GM19455 (cell line): ENCODE data around the gene KRT16.
"Not testable (repeated sequence)": the region's sequence is repeated elsewhere in the genome, so short reads cannot be mapped to it uniquely, and the experiment has no call there.

ENCODE experiments used
- ATAC-seq: cut with Tn5 transposase; IDR thresholded peaks from one replicate; pipeline ENCODE4 v1.9.1; 2021; ENCODE audit not compliant: unreplicated experiment

KRT16 gene

DNA sequence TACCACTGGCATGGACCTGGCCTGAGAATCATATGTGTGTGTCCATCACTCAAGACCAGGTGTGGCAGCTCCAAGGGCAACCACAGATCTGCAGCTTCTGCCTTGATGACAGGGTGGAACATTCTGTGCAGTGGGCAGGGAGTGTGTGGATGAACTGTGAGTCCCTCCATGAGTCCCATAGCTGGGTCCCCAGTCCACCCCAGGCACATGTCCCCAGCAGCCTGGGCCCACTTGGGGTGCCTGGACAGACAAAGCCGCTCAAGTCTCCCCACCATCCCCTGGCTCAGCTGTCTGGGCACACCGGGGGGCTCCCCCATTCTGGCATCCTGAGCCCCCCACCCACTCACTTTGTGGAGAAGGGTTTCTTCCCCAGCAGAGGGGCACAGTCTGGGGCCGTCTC lies 4.6 kb upstream of the KRT16 start:
- no peak for ATAC-seq

DNA sequence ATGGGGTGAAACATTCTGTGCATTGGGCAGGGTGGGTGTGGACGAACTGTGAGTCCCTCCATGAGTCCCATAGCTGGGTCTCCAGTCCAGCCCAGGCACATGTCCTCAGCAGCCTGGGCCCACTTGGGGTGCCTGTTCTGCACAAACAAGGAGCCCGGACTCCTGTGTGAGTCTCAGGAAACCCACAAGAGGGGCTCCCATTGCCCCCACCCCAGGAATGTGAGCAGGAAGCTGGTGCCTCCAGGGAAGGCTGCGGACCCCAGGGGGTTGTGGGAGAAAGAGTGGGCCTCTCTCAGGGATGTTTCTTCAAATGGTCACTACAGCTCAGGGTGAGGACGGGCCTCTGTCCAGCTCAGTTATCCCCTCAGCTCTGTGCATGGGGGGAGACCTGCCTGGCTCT lies 3.9 kb upstream of the KRT16 start:
- ATAC-seq: not testable (repeated sequence)

DNA sequence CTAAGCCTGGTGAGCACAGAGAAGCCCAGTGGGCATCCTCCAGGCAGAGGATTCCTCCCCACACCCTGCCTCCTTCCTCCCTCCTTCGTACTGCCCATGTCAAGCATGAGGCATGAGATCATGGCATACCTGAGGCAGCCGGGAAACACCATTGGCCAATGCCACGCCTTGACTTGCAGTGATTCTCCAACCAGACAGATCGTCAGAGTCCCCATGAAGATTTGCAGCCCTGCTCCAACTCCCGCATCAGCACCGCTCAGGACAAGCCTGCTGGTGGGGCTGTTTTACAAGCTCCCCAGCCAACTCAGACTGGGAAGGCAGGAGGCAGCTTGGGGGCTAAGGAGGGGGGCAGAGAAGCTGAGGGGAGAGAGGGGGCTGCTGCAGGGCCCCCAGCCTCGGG lies 2.9 kb upstream of the KRT16 start:
- no peak for ATAC-seq

DNA sequence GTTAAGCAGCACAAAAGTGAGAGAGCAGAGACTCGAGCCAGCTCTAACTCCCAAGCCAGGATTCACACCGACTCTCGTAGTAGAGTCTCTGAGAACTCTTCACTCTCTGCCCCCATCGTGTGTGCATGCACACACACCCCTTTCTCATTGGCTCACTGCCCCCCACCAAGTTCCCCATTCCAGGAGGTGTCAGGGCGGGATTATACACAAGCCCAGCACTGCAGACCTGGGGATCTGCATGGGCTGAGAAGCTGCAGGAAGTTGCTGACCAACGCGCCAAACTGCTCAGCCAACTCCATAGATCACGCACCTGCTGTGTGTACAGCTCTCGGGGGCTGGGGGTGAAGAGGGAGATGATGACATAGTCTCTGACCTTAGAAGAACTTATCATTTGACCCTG lies 2.2 kb upstream of the KRT16 start:
- ATAC-seq: not testable (repeated sequence)

DNA sequence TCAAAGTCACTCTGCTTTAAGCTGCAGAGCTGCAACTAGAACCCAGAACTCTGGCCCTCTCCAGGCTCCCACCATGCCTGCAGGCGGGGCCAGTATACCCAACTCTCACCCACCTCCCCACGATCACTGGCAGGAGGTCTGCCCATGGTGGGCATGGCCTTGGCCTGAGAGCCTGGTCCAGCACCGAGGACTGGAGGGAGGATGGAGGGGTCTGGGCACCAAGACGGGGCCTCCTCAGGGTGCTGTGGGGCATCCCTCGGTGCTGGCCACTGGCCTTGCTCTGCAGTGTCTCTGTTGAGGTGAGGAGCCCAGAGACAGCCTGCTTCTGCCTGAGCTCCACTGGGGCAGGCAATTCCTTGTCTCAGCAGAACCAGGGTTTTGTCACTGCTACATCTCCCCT lies 1.5 kb upstream of the KRT16 start:
- ATAC-seq: no peak

DNA sequence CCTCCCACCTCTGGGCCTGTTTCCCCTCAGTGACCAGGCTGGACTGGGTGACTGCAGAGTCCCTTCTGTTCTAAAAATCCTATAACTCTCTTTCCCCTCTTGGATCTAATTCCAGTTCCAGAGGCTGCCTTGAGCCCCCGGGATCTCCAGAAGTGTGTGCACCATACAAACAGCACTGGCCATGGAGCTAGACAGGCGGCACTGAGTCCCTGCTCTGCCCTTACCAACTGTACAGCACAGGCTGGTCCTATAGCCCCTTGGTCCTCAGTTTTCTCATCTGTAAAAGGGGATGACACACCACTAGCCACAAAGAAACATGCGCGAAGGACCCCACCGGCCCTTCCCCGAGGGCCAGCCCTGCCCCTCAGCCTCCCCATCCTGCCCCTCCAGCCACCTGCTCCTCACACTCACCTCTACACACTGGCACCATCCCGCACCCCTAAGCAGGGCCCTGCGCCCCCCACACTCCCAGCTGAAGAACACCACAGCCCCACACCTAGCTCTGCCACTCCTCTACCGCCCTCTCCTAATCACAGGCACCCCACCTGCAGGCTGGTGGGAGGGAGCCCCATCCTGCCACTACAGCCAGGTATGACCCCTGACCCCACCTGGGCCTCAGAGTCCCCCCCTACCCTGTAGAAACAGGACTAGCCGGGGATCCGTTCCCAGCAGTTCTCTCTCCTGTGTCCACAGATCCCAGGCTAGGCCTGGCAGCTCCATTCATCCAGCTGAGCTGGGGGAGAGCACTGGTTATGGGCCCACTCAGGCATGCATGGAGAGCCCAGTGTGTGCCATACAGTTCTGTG lies 913 bp upstream of the KRT16 start:
- ATAC-seq: no peak

DNA sequence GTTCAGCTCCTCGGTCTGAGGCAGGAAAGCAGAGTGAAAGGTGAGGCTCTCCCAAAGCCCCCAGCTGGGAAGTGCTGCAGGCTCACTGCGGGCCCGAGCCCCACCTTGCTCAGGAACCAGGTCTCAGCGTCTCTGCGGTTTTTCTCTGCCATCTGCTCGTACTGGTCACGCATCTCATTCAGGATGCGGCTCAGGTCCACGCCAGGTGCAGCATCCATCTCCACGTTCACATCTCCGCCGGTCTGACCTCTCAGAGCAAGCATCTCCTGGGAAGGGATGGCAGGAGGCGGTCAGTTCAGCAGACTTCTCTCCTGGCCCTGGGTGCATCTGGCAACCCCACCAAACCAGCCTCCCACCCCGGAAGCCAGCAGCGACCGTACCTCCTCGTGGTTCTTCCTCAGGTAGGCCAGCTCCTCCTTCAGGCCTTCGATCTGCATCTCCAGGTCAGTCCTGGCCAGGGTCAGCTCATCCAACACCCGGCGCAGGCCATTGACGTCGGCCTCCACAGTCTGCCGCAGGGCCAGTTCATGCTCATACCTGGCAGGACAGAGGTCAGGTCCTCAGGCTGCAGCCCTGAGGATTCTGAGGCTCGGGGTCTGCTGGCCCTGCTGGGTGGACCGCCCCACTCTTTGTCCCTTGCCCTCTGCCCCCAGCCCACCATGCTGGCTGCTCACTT lies 1.5 kb downstream of the KRT16 start:
- ATAC-seq: no peak

DNA sequence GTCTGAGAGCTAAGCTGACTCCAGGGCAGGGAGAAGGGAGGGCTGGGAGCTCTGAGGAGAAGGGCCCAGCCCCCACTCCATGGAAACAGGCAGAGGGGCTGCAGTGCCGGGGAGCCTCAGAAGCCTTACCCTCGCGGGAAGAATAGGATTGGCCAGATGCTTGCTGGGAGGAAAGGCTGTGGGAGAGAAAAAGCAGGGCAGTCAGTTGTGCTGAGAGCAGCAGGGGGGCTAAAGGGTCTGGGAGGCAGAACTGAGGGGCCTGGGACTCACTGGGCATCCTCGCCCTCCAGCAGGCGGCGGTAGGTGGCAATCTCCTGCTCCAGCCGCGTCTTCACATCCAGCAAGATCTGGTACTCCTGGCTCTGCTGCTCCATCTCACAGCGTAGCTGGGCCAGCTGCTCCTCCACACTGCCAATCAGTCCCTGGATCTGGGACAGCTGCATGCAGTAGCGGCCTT lies 2.5 kb downstream of the KRT16 start:
- ATAC-seq: not testable (repeated sequence)

DNA sequence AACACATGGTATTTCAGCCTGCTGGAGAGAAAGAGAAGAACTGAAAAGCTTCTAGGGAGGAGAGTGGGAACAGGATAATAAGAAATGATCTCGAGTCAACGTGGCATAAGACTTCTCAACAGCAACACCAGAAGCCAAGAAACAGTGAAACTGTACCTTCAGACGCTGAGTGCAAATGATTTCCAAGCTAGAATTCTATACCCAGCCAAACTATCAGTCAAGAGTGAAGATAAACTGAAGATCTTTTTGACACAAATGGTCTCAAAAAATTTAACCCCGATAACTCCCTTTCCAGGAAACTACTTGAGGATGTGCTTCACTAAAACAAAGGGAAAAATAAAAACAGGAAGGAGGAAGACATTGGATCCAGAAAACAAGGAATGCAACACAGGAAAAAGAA lies 5.6 kb downstream of the KRT16 start:
- ATAC-seq: not testable (repeated sequence)

DNA sequence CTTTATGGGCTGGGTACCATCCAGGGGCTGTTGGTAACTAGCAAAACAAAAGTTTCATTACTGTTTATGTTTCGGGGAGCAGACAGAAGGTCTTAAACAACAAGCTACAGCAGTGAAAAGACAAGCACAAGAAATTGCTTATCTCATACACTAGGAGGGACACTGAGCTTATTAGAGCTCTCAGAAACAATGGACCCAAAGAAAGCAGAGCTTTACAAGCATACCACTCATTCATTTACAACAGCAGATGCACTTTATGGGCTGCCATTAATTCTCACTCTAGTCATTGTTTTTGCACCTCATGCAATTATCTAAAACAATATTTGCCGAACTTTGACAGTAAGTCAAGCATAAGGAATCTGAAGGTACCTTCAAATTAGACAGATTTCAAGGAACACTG lies 10.0 kb downstream of the KRT16 start:
- no peak for ATAC-seq

DNA sequence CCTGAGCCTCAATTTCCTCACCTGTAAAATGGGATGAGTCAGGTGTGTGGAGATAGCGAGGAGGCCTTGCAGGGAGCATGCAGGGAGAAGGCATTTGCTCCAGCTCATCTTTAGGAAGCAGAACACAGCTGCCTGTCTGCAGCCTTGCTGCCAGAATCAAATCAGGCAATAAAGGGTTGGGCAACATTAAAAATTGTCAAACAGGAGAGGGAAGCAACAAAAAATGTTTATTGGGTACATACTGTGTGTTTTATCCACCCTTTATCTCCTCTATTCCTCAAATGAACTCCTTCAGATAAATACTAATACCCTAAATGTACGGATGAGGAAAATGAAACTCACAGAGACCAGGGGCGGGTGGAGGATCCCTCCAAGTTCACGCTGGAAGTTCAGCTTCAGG lies 12.2 kb downstream of the KRT16 start:
- ATAC-seq: no peak

DNA sequence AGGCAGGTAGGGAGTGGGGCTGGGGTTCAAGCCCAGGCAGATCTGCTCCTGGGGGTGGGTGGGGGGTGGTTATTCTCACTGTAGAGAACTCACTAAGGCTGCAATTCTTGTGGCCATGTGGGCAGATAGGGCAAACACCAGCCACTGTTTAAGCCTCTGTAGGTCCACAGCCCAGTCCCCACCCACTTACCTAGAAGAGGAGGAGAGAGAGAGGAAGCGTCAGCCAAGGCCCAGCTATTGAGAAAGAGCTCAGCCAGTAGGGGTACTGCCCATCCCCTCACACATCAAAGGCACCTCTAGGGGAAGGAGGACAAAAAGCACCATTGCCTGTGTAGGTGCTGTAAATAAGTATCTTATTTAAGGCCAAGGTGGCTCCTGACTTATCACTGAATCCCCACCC lies 12.9 kb downstream of the KRT16 start:
- ATAC-seq: no peak

DNA sequence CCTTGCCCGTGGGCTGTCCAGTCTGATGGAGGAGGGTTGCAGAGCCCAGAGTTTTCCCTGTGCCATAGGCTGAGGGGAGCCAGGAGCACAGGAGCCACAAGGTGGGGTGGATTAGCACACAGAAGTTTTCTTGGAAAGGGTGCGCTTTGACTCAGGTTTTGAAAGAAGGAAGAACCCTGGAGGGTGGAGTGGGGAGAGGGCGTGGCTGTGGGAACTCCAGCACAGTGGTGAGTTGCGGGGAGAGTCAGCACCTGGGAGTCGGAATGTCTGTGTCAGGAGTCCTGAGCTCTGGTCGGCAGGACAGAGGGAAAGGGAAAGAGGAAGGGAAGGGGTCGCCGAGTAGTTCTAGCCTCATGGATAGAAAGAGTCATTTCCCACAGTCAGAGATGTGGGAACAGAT lies 17.0 kb downstream of the KRT16 start:
- ATAC-seq: no peak

DNA sequence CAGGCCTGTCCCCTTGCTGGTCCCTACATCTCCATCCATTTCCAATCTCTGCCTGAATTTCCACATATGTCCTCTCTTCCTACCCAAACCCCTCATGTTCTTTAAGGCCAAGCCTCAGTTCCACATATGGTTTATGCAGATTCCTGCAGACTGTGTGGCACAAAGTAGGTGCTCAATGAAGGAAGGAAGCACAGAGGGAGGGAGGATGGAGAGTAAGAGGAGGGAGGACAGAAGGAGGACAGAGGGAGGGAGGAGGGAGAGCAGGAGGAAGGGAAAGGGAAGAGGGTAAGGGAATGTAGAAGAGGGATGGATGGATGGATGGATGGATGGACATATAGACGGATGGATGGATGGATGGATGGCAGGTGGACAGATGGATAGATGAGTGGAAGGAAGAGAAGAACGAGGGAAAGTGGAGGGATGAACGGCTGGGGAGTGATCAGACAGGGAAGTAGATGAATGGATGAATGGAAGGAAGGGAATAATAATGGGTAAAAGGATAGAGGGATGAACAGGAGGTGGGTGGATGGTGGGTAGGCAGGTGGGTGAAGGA lies 18.1 kb downstream of the KRT16 start:
- no peak for ATAC-seq

DNA sequence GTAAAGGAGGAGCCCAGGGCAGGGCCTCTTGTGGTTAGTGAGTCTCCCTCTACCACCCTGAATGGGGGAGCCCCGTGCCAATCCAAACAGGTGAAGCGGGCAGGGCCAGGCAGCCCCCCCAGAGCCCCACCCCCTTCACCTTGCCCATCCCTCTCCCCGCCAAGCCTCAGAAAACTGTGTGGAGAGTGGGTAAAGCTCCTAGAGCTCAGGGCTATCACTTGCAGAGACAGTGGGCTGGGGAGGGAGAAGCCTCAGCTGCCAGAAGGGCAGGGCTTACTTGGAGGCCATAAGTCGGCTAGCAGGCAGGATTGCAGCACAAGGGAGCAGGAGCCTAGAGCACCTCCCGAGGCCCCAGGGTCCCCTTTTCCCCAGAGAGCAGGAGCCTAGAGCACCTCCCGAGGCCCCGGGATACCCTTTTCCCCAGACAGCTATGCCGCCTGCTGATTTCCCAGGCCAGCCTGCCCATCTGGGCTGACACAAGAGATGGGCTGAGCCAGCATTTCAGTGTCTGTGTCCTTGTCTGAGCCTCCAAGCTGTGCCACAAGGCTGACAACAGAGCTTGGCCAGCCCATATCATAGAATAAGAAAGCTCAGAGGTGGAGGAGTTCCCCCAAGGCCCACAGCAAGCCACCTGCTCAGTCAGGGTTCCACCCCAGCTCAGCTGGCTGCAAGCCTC lies 19.1 kb downstream of the KRT16 start:
- ATAC-seq: no peak

DNA sequence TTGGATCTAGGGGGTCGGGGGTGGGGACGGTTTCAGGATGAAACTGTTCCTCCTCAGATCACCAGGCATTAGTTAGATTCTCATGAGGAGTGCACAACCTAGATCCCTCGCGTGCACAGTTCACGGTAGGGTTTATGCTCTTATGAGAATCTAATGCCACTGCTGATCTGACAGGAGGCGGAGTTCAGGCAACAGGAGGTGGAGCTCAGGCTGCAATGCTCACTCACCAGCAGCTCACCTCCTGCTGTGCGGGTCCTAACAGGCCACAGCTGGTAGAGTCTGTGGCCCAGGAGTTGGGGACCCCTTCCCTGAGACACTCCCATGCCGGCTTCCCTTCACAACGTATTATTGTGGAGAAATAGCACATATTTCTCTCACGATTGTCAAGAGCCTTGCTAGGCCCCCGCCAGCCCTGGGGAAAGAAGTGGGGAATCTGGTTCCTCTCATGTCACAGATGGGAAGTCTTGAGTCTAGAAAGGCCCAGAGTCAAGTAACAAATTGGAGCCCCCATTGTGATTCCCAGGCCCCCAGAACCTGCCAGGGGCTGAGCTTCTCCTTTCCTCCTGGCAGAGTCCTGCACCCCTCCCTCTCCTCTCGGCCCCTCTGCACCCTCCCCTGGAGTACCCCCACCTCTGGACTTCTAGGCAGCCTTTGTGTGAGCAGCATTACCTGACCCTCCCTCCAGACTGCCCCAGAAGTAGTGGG lies 19.8 kb downstream of the KRT16 start:
- no peak for ATAC-seq

DNA sequence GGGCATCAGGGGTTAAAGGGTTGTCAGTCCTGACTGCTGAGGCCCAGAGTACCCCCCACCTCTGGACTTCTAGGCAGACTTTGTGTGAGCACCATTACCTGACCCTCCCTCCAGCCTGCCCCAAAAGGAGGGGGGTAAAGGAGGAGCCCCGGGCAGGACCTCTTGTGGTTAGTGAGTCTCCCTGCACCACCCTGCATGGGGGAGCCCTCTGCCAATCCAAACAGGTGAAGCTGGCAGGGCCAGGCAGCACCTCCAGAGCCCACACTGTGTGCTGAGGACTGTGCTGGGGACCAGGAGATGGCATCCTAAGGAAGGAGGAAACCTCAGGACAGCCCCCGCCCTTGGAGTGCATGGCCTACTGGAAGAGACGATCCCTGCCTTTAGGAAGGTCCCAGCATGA lies 23.3 kb downstream of the KRT16 start:
- ATAC-seq: no peak

DNA sequence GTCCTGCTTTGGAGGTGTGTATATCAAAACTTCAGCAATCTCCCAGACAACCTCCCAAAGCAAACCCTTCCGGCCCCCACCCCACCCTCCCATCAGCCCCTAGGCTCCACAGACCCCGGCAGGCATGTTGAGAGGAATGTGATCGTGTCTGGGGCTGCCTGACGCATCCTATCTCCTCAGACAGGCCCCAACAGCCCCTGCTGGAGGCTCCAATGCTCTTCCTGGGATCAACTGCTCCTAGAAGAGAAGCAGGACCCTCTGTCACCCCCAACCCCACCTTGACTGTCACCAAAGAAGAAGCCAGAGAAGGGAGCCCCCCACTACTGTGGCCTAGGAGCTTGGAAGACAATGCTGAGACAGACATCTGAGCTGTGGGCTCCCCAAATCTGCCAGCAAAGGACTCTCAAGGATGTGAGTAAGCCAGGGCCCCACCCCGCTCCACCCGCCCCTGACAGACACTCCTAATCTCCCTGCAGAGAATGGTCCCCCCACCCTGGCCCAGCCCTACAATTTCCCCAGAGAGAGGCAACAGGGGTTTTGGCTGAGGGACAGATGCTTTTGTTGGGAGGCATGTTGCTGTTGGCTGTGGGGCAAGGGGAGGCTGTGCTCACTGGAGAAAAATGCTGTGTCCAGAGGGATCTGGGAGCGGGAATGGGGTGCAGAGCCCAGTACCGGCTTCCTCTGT lies 24.3 kb downstream of the KRT16 start:
- ATAC-seq: no peak

DNA sequence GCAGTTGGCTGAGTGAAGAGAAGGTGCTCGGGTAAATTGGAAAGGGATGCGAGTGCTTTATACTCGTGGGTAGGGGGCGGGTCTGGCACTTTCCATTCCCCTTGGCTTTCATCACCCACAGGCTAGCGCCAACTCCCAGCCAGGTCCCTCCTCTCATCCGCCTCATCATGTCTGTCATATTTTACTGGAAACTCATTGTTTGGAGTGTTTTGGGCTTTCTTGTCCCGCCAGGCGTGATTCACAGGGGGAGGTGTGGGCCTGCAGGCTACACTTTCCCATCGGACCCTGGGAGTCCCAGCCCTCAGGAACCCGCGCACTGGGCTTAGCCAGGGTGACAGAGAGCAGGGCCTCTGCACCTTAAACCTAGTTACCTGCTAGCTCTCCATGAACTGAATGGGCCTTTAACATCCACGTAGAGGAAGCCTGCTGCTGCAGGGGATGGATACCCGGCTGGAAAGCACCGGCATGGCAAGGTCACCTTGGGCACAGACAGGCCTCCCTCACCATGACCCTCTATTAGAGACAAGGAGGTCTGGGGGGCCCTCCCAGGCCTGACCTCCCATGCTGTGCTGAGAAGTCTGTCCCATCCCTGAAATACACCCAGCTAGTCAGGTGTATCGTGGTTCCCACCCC lies 25.6 kb downstream of the KRT16 start, which contains the start of gene KRT14:
KRT14 (minus strand) TSS at position 33 of the 633 bp plus-strand sequence. CDS start 61 bp downstream, outside the sequence.
- no peak for ATAC-seq
